HG03521 (cell line): Measurements from ENCODE around the gene CLIP1.
"Not testable (repeated sequence)": the region's sequence is repeated elsewhere in the genome, so short reads cannot be mapped to it uniquely, and the experiment has no call there.

ENCODE experiments used
- ATAC-seq: cut with Tn5 transposase; IDR thresholded peaks from one replicate; pipeline ENCODE4 v1.9.1; 2021; ENCODE audit warnings: mild to moderate bottlenecking, moderate library complexity; ENCODE audit not compliant: unreplicated experiment

CLIP1 gene

GRCh38 chr12:122399254-122399591 is 23.2 kb downstream of the CLIP1 start:
- ATAC-seq: no peak

GRCh38 chr12:122397981-122398380 is 24.5 kb downstream of the CLIP1 start:
- not testable (repeated sequence) for ATAC-seq

- ATAC-seq: no peak
Measured at GRCh38 chr12:122395319-122395718, 27.1 kb downstream of the CLIP1 start.

- ATAC-seq: no peak
Measured at GRCh38 chr12:122394626-122395194, 27.8 kb downstream of the CLIP1 start.

- ATAC-seq: no peak
Measured at GRCh38 chr12:122393817-122394216, 28.7 kb downstream of the CLIP1 start.

- ATAC-seq: no peak
Measured at GRCh38 chr12:122392411-122392810, 30.1 kb downstream of the CLIP1 start.

GRCh38 chr12:122389677-122390076 is 32.8 kb downstream of the CLIP1 start:
- ATAC-seq: no peak

GRCh38 chr12:122387887-122388286 is 34.6 kb downstream of the CLIP1 start:
- no peak for ATAC-seq

- no peak for ATAC-seq
Measured at GRCh38 chr12:122385171-122386016, 37.1 kb downstream of the CLIP1 start.

GRCh38 chr12:122382919-122383350 is 39.5 kb downstream of the CLIP1 start:
- ATAC-seq: no peak

- no peak for ATAC-seq
Measured at GRCh38 chr12:122381021-122381420, 41.4 kb downstream of the CLIP1 start.

GRCh38 chr12:122376751-122377150 is 45.7 kb downstream of the CLIP1 start:
- not testable (repeated sequence) for ATAC-seq

- ATAC-seq: no peak
Measured at GRCh38 chr12:122374707-122375106, 47.8 kb downstream of the CLIP1 start.

- ATAC-seq: no peak
Measured at GRCh38 chr12:122371475-122372045, 50.9 kb downstream of the CLIP1 start.

GRCh38 chr12:122368361-122369073 is 54.0 kb downstream of the CLIP1 start:
- no peak for ATAC-seq

- ATAC-seq: not testable (repeated sequence)
Measured at GRCh38 chr12:122367632-122368031, 54.8 kb downstream of the CLIP1 start.

- no peak for ATAC-seq
Measured at GRCh38 chr12:122366685-122367475, 55.6 kb downstream of the CLIP1 start.

GRCh38 chr12:122365226-122365625 is 57.2 kb downstream of the CLIP1 start:
- ATAC-seq: not testable (repeated sequence)

GRCh38 chr12:122363782-122364181 is 58.7 kb downstream of the CLIP1 start:
- no peak for ATAC-seq

GRCh38 chr12:122362755-122363154 is 59.7 kb downstream of the CLIP1 start:
- ATAC-seq: no peak

GRCh38 chr12:122358403-122358802 is 64.1 kb downstream of the CLIP1 start:
- ATAC-seq: not testable (repeated sequence)
